RWPE1 (cell line): ENCODE results near the gene AJAP1.

Experiments
- CTCF ChIA-PET: fragments of 350-600 bp; sonication (Branson Sonifier 250); formaldehyde crosslinking; extraction: SDS; loops from one replicate; lab custom pipeline; 2021; lab: Yijun Ruan, JAX
- POLR2A ChIA-PET: fragments of 400-600 bp; formaldehyde crosslinking; extraction: SDS; loops from one replicate; lab custom pipeline; 2020; ENCODE audit warnings: antibody characterized with exemption; ENCODE audit not compliant: low non-redundant PET; lab: Yijun Ruan, JAX
- DNase-seq: peaks from one replicate; pipeline ENCODE4 v3.0.0; 2012; ENCODE audit warnings: low spot score
- H3K27ac ChIP-seq: fragments of 450-650 bp; 2 replicates; pipeline ENCODE4 v1.5.1; 2017
- TF ChIP-seq, protein P1 (sequence below): fragments of 450-650 bp; conservative IDR thresholded peaks from 2 replicates; pipeline ENCODE4 v1.5.1; 2017; ENCODE audit warnings: low read depth, mild to moderate bottlenecking

Gene AJAP1

DNA sequence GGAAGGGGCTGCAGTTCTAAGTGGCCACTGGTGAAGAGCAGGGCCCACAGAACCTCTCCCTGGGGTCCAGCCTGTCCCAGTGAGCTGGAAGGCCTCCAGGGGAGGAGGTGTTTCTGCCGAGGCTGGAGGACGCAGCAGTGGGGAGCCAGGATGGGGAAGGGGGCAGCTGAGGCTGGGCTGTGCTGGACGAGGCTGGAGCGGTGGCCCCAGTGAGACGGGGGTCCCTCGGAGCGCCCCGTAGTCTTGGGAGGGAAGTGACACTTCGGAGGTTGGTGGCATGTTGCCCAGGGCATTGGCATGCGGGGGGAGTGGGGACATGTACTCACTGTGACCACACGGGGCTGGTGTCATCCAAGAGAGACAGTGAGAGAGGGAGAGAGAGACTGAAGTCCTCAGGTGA is 33.5 kb downstream of the AJAP1 start:
- TF ChIP-seq, protein P1, sequence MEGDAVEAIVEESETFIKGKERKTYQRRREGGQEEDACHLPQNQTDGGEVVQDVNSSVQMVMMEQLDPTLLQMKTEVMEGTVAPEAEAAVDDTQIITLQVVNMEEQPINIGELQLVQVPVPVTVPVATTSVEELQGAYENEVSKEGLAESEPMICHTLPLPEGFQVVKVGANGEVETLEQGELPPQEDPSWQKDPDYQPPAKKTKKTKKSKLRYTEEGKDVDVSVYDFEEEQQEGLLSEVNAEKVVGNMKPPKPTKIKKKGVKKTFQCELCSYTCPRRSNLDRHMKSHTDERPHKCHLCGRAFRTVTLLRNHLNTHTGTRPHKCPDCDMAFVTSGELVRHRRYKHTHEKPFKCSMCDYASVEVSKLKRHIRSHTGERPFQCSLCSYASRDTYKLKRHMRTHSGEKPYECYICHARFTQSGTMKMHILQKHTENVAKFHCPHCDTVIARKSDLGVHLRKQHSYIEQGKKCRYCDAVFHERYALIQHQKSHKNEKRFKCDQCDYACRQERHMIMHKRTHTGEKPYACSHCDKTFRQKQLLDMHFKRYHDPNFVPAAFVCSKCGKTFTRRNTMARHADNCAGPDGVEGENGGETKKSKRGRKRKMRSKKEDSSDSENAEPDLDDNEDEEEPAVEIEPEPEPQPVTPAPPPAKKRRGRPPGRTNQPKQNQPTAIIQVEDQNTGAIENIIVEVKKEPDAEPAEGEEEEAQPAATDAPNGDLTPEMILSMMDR = no peak
- H3K27ac ChIP-seq = no peak overlapping the region
- ChIA-PET POLR2A (no interaction called here), CTCF (interaction anchor here (0.6 kb wide), 1 partner anchor 32 kb away, joined by 3 read pairs; no protein-coding TSS in a partner anchor)
- no peak for DNase-seq

DNA sequence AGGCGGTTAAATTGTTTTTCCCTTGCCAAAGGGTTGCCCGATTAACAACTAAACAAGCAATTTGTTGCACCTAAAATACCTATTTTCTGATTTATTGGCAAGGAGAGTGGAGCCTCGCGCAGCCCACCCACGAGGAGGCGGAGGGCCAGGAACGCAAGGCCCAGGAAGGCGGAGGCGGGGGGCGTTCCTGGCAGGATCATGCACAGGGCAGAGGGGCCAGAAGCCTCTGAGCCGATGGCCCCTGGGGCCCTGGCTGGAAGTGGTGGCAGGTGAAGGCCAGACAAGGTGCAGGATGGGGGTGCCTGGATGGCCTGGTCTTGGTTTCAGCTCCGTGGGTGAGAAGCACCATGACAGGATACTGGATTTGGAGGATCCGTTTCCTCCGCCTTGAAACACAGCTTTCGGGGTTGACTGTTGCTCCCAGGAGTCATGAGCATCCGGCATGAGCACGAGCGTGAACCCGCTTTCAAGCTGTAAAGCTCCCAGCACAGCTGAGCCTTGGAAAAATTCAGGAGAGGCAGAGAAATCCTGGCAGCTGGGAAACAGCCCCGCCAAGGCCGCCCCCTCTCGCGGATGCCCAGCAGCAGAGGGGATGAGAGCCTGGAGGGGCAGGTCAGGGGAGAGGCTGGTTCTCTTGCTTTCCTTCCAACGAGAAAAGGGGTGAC is 35.0 kb downstream of the AJAP1 start:
- no peak overlapping the region for H3K27ac ChIP-seq
- no peak for DNase-seq
- ChIA-PET POLR2A (no interaction called here), CTCF (no interaction called here)
- TF ChIP-seq, protein P1 = no peak

DNA sequence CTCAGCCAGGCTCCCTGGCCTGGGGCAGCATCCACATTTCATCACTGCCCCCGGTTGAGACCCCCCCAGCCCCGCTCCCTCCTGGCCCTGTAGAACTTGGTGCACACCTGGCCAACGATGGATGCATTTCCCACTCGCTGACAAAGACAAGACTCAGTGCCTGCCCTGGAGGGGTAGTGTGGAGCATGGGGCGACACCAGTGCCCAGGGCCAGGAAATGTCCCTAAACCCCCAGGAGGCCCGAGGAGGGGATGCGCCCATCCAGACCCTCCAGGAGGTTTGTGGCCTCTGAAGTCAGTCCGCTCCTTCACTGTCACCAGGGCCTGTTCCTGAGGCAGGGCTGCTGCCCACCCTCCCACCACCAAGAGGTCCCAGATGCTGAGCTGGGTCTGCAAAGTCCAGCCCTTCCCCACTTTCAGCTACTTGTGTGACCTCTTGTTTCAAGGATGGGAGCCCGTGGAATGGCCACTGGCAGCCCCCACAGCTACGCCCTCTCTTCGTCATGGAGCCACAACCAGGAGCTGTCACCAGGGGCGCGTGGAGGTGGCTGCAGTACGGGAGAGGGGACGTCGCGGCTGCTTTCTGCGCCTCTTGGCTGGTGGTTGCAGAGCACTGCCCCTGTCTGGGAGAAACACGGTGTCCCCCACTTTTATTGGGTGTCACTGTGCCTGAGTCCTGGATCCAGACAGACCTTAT is 35.7 kb downstream of the AJAP1 start:
- H3K27ac ChIP-seq = no peak overlapping the region
- ChIA-PET CTCF (no interaction called here), POLR2A (no interaction called here)
- TF ChIP-seq, protein P1 = no peak
- no peak for DNase-seq

DNA sequence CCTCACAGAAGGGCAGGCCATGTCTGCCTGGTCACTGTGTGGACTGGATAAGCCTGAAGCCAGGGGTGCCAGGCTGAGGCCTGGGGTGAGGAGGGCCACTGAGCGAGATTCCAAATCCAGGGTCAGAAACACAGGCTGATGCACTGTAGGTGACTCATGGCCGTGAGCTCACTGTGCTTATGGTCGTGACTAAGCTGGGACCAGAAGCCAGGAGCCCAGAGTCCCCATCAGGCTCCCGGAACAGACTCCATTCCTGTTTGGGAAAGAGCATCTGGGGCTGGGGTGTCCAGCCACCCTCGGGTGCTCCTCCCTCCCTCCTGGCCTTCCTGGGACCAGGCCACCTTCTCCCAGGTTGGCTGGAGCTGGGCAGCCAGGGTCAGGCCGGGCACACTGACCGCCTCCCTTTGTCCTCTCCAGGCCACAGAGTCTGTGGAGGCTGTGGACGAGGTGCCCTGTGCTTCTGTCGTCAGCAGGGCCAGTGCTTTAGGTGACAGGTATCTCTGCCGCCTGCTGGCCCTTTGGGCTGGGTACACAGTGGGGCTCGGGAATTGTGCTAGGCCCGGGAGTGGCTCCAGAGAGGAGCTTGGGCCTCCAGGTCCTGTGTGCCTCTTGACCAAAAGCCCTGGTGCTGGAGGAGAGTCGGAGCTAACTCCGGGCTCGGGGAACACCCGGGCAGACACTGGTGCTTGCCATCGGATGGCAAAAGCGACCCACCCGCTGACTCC is 36.7 kb downstream of the AJAP1 start:
- CTCF ChIA-PET = no interaction called here
- DNase-seq = peak; percentile 59
- POLR2A ChIA-PET = no interaction called here

DNA sequence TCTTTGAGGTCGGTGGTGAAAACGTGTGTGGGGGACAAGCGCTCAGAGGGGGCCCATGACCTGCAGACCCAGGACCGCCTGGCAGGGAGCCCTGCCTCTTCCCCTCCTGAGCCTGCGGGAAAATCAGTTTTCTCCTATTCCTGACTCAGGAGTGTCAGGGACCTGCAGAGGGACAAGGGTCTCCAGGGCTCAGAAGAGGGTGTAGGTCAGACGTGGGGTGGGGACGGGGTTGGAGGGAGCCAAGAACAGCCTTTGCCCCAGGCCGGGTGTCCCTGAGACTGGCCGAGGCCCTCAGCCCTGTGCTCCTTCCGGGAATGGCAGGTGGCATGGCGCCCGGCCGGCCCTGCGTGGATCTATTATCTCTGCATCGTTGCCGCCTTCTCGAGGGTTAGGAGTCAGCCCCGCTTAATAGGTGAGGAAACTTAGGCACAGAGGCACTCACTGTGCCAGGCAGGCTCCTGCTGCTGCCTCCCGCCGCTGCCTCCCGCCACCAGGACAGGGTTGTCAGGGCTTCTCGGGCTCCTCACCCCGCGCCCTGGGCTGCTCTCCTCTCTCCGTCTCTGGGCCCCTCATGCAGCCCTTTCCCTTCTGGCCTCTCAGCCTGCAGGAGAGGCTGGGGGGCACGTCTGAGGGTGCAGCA is 37.5 kb downstream of the AJAP1 start:
- TF ChIP-seq, protein P1 = no peak
- no peak overlapping the region for H3K27ac ChIP-seq
- ChIA-PET CTCF (no interaction called here), POLR2A (no interaction called here)
- DNase-seq = no peak

More for the DNA sequence above, 36.7 kb downstream of the AJAP1 start:
- no peak overlapping the region for H3K27ac ChIP-seq
- TF ChIP-seq, protein P1 = no peak

DNA sequence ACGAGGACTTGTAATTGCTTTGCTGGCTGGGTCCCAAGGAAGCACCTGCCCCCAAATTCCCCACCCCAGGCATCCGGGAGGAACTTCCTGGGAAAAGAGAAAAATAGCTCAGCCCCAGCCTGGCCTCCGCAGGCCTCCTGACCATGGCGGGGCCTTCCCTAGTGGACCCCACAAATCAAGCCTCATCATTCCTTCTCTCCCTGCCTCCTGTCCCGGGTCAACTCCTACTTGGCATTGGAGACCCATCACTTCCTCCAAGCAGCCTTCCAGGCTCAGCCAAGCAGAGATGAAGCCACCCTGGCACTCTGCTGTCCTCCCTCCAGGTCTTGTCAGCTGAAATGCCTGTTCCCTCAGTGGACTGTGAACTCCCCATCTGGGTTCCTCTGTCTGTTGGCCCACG is 38.0 kb downstream of the AJAP1 start:
- TF ChIP-seq, protein P1 = no peak
- ChIA-PET POLR2A (no interaction called here), CTCF (no interaction called here)

More for the DNA sequence above, 38.0 kb downstream of the AJAP1 start:
- DNase-seq = no peak
- no peak overlapping the region for H3K27ac ChIP-seq
